HK-2 (cell line): ENCODE measurements around the gene NDUFA5.

Experiments used
- DNase-seq: peaks from one replicate; pipeline ENCODE4 v3.0.0-alpha.2; 2018; ENCODE audit not compliant: unreplicated experiment

NDUFA5 gene

GRCh38 chr7:123502201-123502600 is 55.4 kb downstream of the NDUFA5 start:
- no peak for DNase-seq

GRCh38 chr7:123500878-123501489 is 56.6 kb downstream of the NDUFA5 start:
- no peak for DNase-seq

GRCh38 chr7:123499211-123499970 is 58.2 kb downstream of the NDUFA5 start:
- no peak for DNase-seq

GRCh38 chr7:123498601-123499000 is 59.0 kb downstream of the NDUFA5 start:
- DNase-seq: no peak

- no peak for DNase-seq
Observed at GRCh38 chr7:123498031-123498430, 59.6 kb downstream of the NDUFA5 start.

- no peak for DNase-seq
Observed at GRCh38 chr7:123494193-123494796, 63.3 kb downstream of the NDUFA5 start.

- no peak for DNase-seq
Observed at GRCh38 chr7:123492485-123492884, 65.1 kb downstream of the NDUFA5 start.
